Measurements from ENCODE around the gene TRDN.

Gene TRDN

DNA sequence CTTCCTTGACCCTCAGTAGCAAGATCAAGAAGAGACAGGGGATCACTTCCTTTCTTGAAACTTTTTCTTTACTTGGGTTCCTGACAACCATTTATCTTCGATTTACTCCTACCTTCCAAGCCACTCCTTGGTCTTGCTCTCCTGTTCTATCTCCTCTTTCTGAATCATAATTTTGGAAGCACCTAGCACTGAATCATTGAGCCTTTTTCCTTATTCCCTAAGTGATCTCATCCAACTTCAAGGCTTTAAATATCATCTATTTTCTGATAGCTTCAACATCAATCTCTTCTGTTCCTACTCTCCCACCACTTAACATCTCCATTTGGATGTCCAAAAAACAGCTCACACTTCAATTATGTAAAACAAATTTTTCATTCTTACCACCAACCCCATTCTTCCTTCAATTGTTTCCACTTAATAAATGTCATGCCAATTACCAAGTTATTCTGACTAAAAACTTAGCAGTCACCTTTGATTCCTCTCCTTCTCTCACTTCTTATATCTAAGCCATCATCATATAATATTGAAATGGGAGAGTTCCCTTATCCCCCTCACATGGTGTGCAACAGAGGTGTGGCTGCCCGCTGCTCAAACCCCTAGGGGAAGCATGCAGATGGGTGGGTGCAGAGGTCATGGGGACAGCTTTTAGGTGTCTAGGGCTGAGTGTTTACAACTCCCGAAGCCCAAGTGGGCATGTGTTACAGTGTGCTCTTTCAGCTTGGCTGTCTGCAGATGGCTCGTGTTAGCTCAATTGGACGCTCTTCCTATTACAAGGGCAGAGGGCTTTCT lies 23.4 kb upstream of the TRDN start:
- H3K9me2 ChIP-seq (replicated peaks; ENCODE audit: control insufficient read depth, low read length): no peaks in the 10 kb centered on the region; the same call in 1 of the 2 replicates
- no peak overlapping the region for H3K4me3 ChIP-seq (ENCODE audit: low read length)
- no peaks in the 10 kb centered on the region for H3F3A ChIP-seq (ENCODE audit: control insufficient read depth, insufficient read depth)
- no peak overlapping the region for H3K27ac ChIP-seq (ENCODE audit: low read depth, low read length)
- H3K27me3 ChIP-seq (ENCODE audit: control insufficient read depth, low read length): no peaks in the 10 kb centered on the region
- H3K9me3 ChIP-seq (ENCODE audit: control insufficient read depth, insufficient read depth, low read length): no peaks in the 10 kb centered on the region
- no peaks in the 10 kb centered on the region for H4K20me1 ChIP-seq (ENCODE audit: control insufficient read depth, insufficient read depth, low read depth, low read length)
- no peak overlapping the region for H3K4me2 ChIP-seq (ENCODE audit: low read length)
- no peaks in the 10 kb centered on the region for H3K36me3 ChIP-seq (ENCODE audit: control insufficient read depth, low read length)
- no peaks in the 10 kb centered on the region for H3K4me1 ChIP-seq (ENCODE audit: control insufficient read depth, low read length)
- H3K79me2 ChIP-seq (ENCODE audit: control insufficient read depth, low read length): no peaks in the 10 kb centered on the region
- TF ChIP-seq, protein P1, sequence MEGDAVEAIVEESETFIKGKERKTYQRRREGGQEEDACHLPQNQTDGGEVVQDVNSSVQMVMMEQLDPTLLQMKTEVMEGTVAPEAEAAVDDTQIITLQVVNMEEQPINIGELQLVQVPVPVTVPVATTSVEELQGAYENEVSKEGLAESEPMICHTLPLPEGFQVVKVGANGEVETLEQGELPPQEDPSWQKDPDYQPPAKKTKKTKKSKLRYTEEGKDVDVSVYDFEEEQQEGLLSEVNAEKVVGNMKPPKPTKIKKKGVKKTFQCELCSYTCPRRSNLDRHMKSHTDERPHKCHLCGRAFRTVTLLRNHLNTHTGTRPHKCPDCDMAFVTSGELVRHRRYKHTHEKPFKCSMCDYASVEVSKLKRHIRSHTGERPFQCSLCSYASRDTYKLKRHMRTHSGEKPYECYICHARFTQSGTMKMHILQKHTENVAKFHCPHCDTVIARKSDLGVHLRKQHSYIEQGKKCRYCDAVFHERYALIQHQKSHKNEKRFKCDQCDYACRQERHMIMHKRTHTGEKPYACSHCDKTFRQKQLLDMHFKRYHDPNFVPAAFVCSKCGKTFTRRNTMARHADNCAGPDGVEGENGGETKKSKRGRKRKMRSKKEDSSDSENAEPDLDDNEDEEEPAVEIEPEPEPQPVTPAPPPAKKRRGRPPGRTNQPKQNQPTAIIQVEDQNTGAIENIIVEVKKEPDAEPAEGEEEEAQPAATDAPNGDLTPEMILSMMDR (IDR thresholded peaks at IDR 0.05; ENCODE audit: low read depth, low read length, poor library complexity, severe bottlenecking): no peak
- TF ChIP-seq EZH2phosphoT487 (IDR thresholded peaks at IDR 0.05; ENCODE audit: borderline replicate concordance, low read length): no peak

DNA sequence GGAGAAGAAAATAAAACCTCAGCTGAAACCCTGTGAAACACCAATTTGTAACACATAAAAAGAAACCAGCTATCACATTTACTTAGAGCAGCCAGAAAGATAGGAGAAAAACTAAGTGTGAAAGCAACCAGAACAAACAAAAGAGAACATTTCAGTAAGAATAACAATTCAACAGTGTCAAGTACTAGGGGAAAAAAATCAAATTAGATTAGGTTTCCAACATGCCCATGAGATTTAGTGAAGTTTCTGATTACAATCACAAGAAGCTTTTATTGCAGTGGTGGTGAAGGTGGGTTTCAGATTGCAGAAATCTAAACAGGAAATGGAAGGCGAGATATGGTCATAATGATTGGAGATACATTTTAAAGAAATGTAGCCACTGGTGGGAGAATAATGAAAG lies 22.1 kb upstream of the TRDN start:
- Histone ChIP-seq H3K9me3 (ENCODE audit: control insufficient read depth, insufficient read depth, low read length) (no peaks in the 10 kb centered on the region), H3K27ac (ENCODE audit: low read depth, low read length) (no peak overlapping the region), H3F3A (ENCODE audit: control insufficient read depth, insufficient read depth) (no peaks in the 10 kb centered on the region), H4K20me1 (ENCODE audit: control insufficient read depth, insufficient read depth, low read depth, low read length) (no peaks in the 10 kb centered on the region), H3K4me3 (ENCODE audit: low read length) (no peak overlapping the region), H3K79me2 (ENCODE audit: control insufficient read depth, low read length) (no peaks in the 10 kb centered on the region), H3K27me3 (ENCODE audit: control insufficient read depth, low read length) (no peaks in the 10 kb centered on the region), H3K9me2 (replicated peaks; ENCODE audit: control insufficient read depth, low read length) (no peaks in the 10 kb centered on the region; the same call in 1 of the 2 replicates), H3K36me3 (ENCODE audit: control insufficient read depth, low read length) (no peaks in the 10 kb centered on the region), H3K4me2 (ENCODE audit: low read length) (no peak overlapping the region), H3K4me1 (ENCODE audit: control insufficient read depth, low read length) (no peaks in the 10 kb centered on the region)
- no peak for TF ChIP-seq EZH2phosphoT487 (IDR thresholded peaks at IDR 0.05; ENCODE audit: borderline replicate concordance, low read length)
- TF ChIP-seq, protein P1 (IDR thresholded peaks at IDR 0.05; ENCODE audit: low read depth, low read length, poor library complexity, severe bottlenecking): no peak

- no peaks in the 10 kb centered on the region for H3F3A ChIP-seq (ENCODE audit: control insufficient read depth, insufficient read depth)
- no peaks in the 10 kb centered on the region for H3K36me3 ChIP-seq (ENCODE audit: control insufficient read depth, low read length)
- no peaks in the 10 kb centered on the region for H3K9me3 ChIP-seq (ENCODE audit: control insufficient read depth, insufficient read depth, low read length)
- no peaks in the 10 kb centered on the region for H3K27me3 ChIP-seq (ENCODE audit: control insufficient read depth, low read length)
- H3K79me2 ChIP-seq (ENCODE audit: control insufficient read depth, low read length): no peaks in the 10 kb centered on the region
- no peaks in the 10 kb centered on the region for H4K20me1 ChIP-seq (ENCODE audit: control insufficient read depth, insufficient read depth, low read depth, low read length)
- H3K27ac ChIP-seq (ENCODE audit: low read depth, low read length): no peak overlapping the region
- H3K9me2 ChIP-seq (replicated peaks; ENCODE audit: control insufficient read depth, low read length): no peaks in the 10 kb centered on the region; the same call in 1 of the 2 replicates
- TF ChIP-seq, protein P1 (IDR thresholded peaks at IDR 0.05; ENCODE audit: low read depth, low read length, poor library complexity, severe bottlenecking): no peak
- TF ChIP-seq EZH2phosphoT487 (IDR thresholded peaks at IDR 0.05; ENCODE audit: borderline replicate concordance, low read length): no peak
- 0 out of 2 replicates have a peak overlapping the region, but pooled peaks have one; percentile 13 for H3K4me3 ChIP-seq (ENCODE audit: low read length)
- H3K4me1 ChIP-seq (ENCODE audit: control insufficient read depth, low read length): no peaks in the 10 kb centered on the region
- peak overlapping the region; percentile 42; the same call in 1 of the 2 replicates for H3K4me2 ChIP-seq (ENCODE audit: low read length)
Observed at GRCh38 chr6:123655521-123656306, 19.0 kb upstream of the TRDN start.

Data from DOHH2 (cell line).